Measurements from ENCODE around the gene GSAP. TPM values are rescaled to one million over a fixed set of nuclear protein-coding genes. Genes with fewer than 3 reads are reported as not detected.

GSAP gene
- total and polyA plus RNA-seq, 2 donors (not counting 3 experiments of a cell fraction or from before 2014, with no cell fraction given) = 2.3 to 5.8 TPM

- CTCF ChIA-PET = no interaction called here
- FAIRE-seq = no peak
Measured at GRCh38 chr7:77262316-77262715, 153.8 kb downstream of the GSAP start.

More at GRCh38 chr7:77262316-77262715, 153.8 kb downstream of the GSAP start:
- POLR2A ChIA-PET = no interaction called here
- H3K36me3 ChIP-seq (ENCODE audit: control insufficient read depth in 2 of 2, extremely low read depth in 1 of 2, insufficient read depth in 2 of 2, low read length in 2 of 2) = no peaks in the 10 kb centered on the region
- H3K4me1 ChIP-seq (ENCODE audit: control insufficient read depth, extremely low read depth, insufficient read depth, low read length) = peaks cover 5% of the 10 kb centered on the region
- no peak overlapping the region for H3K27ac ChIP-seq (ENCODE audit: insufficient read depth, low read depth, low read length)
- intact Hi-C loops (cut with micrococcal nuclease) = no loop called here
- no peak overlapping the region for H3K4me2 ChIP-seq (ENCODE audit: insufficient read depth, low read length)
- H3K27me3 ChIP-seq (ENCODE audit: control insufficient read depth in 2 of 2, insufficient read depth in 2 of 2, low read length in 2 of 2) = no peaks in the 10 kb centered on the region
- no peaks in the 10 kb centered on the region for H3K9me3 ChIP-seq (replicated peaks; ENCODE audit: control insufficient read depth, insufficient read depth, low read length)
- H3K79me2 ChIP-seq (ENCODE audit: control insufficient read depth, insufficient read depth, low read length) = no peaks in the 10 kb centered on the region
- H3K4me3 ChIP-seq (replicated peaks in 1 of 3; ENCODE audit: insufficient read depth in 1 of 3, low read depth in 1 of 3, low read length in 3 of 3) = no peak overlapping the region
- DNase-seq (ENCODE audit: low read depth, low spot score) = no peak
- H3K9me1 ChIP-seq (replicated peaks; ENCODE audit: control insufficient read depth, extremely low read depth, insufficient read depth, low read length) = no peaks in the 10 kb centered on the region
- dilution Hi-C loops (cut with MboI; ENCODE audit: extremely low pct_ligation_motif_present, low sequenced_read_pairs) = no loop called here
- TF ChIP-seq FOS (IDR thresholded peaks at IDR 0.05; ENCODE audit: borderline replicate concordance, insufficient read depth, low read length) = no peak
- TF ChIP-seq POLR2AphosphoS5 (IDR thresholded peaks at IDR 0.05; ENCODE audit: insufficient read depth, low read depth, low read length) = no peak
- no peak for TF ChIP-seq GATA2 (IDR thresholded peaks at IDR 0.05; ENCODE audit: insufficient read depth, insufficient read length, low read depth, low read length)
- TF ChIP-seq, protein P1, sequence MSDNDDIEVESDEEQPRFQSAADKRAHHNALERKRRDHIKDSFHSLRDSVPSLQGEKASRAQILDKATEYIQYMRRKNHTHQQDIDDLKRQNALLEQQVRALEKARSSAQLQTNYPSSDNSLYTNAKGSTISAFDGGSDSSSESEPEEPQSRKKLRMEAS (IDR thresholded peaks at IDR 0.05; ENCODE audit: insufficient read depth, insufficient read length) = no peak
- TF ChIP-seq EZH2 (IDR thresholded peaks at IDR 0.05; ENCODE audit: borderline replicate concordance, low read depth, low read length, severe bottlenecking) = no peak
- TF ChIP-seq POLR2A (IDR thresholded peaks at IDR 0.05; ENCODE audit: low read depth, low read length) = no peak
- no peak for TF ChIP-seq JUN (IDR thresholded peaks at IDR 0.05; ENCODE audit: borderline replicate concordance, insufficient read depth, insufficient read length, low read depth)
- no peak for TF ChIP-seq CTCF (IDR thresholded peaks at IDR 0.05; ENCODE audit: extremely low read depth in 1 of 2, insufficient read depth in 1 of 2, low read depth in 1 of 2, low read length in 2 of 2)
- no peak for TF ChIP-seq MYC (IDR thresholded peaks at IDR 0.05; ENCODE audit: low read depth, low read length)
- no peak overlapping the region for H3K9ac ChIP-seq (replicated peaks; ENCODE audit: extremely low read depth, insufficient read depth, low read length)
- no peaks in the 10 kb centered on the region for H4K20me1 ChIP-seq (replicated peaks; ENCODE audit: control insufficient read depth, extremely low read depth, insufficient read depth, low read length)
- BruUV-seq (replicated peaks) = no TSS peak
- H2AFZ ChIP-seq (ENCODE audit: low read depth, low read length) = no peak overlapping the region

Other genes with a start within 250 kb of the GSAP start
- not detected in 2 replicates for gene FGL2, start 216.5 kb downstream of the GSAP start, total RNA-seq
- gene FGL2, start 216.5 kb downstream of the GSAP start, polyA plus RNA-seq = not detected in 2 replicates
- gene PTPN12, start 120.9 kb upstream of the GSAP start, total RNA-seq = 132 and 137 TPM in 2 replicates
- 28.7 and 30.6 TPM in 2 replicates for gene PTPN12, start 120.9 kb upstream of the GSAP start, polyA plus RNA-seq

All from endothelial cell of umbilical vein (primary cell).